DOHH2 (cell line): Measurements from ENCODE around the gene RAB42.

Source experiments
- CTCF ChIP-seq: fragments of 200-600 bp; sonication (generic); IDR thresholded peaks from one replicate; pipeline ENCODE4 v1.5.1; 2014; ENCODE audit warnings: antibody characterized with exemption, mild to moderate bottlenecking, low read depth, low read length; ENCODE audit not compliant: poor library complexity, severe bottlenecking
- EZH2phosphoT487 ChIP-seq: fragments of 200-600 bp; sonication (generic); IDR thresholded peaks from 2 replicates; pipeline ENCODE4 v1.6.1; 2017; ENCODE audit warnings: borderline replicate concordance, mild to moderate bottlenecking, antibody characterized with exemption, low read length, moderate library complexity, mixed read lengths

DNA sequence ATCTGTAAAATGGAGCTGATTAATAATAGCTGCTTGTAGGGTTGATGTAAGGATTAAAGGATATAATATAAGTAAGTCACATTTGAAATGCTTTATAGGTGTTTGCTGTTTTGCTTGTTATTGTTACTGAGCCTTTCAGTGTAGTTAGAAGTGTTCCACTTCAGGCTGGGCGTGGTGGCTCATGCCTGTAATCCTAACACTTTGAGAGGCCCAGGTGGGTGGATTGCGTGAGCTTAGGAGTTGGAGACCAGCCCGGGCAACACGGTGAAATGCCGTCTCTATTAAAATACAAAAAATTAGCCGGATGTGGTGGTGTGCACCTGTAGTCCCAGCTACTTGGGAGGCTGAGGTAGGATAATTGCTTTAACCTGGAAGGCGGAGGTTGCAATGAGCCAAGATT is 27.0 kb upstream of the RAB42 start:
- TF ChIP-seq CTCF (no peak), EZH2phosphoT487 (no peak)
